HG03432 (cell line): ENCODE results near the gene RAB26.
A peak's percentile ranks its signal among the peaks of the same experiment; 100 is the strongest.

Source experiments
- ATAC-seq: cut with Tn5 transposase; IDR thresholded peaks from one replicate; pipeline ENCODE4 v1.9.1; 2021; ENCODE audit warnings: mild to moderate bottlenecking, moderate library complexity; ENCODE audit not compliant: unreplicated experiment

Gene RAB26

GRCh38 chr16:2142942-2143877 is 5.2 kb upstream of the RAB26 start:
- no peak for ATAC-seq

GRCh38 chr16:2143878-2144485 is 4.4 kb upstream of the RAB26 start:
- no peak for ATAC-seq

GRCh38 chr16:2145843-2146242 is 2.6 kb upstream of the RAB26 start:
- no peak for ATAC-seq

GRCh38 chr16:2147378-2147777 is 1.0 kb upstream of the RAB26 start:
- ATAC-seq: no peak

GRCh38 chr16:2148714-2149629 is 547 bp downstream of the RAB26 start:
- ATAC-seq: peak; percentile 13

- ATAC-seq: no peak
Observed at GRCh38 chr16:2149630-2150417, 1.4 kb downstream of the RAB26 start.

DNA sequence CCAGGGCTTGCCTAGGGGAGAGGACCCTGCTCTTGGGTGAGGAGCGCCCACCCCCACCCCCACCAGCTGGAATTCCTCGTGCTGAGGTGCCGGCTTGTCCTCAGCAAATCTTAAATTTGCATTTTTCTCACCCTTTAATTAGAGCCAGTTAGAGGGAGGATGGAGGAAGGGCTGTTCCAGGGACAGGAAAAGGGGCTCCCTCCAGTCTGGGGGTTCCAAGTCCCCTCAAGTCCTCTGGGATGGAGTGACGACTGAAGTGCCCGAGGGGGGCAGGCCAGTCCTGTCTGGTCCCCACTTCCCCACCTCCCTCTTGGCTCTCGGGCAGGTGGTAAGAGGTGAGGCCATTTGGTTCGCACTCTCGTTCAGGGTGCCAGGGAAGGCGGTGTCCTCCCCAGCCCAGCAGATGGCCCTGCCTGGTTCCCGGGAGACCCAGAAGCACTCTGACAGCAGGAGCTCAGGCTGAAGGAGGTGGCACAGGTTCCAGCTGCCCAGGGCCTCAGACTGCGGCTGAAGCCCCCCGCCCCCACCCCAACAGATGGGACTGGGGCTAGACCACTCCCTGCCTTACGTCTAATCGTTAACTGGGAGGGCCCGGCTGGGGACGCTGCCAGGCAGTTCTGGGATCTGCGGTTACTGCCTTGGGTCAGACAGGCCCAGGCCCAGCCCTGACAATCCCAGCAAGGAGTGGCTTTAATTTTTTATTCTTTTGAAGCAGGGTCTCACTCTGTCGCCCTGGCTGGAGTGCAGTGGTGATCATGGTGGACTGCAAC is 2.2 kb downstream of the RAB26 start:
- no peak for ATAC-seq

DNA sequence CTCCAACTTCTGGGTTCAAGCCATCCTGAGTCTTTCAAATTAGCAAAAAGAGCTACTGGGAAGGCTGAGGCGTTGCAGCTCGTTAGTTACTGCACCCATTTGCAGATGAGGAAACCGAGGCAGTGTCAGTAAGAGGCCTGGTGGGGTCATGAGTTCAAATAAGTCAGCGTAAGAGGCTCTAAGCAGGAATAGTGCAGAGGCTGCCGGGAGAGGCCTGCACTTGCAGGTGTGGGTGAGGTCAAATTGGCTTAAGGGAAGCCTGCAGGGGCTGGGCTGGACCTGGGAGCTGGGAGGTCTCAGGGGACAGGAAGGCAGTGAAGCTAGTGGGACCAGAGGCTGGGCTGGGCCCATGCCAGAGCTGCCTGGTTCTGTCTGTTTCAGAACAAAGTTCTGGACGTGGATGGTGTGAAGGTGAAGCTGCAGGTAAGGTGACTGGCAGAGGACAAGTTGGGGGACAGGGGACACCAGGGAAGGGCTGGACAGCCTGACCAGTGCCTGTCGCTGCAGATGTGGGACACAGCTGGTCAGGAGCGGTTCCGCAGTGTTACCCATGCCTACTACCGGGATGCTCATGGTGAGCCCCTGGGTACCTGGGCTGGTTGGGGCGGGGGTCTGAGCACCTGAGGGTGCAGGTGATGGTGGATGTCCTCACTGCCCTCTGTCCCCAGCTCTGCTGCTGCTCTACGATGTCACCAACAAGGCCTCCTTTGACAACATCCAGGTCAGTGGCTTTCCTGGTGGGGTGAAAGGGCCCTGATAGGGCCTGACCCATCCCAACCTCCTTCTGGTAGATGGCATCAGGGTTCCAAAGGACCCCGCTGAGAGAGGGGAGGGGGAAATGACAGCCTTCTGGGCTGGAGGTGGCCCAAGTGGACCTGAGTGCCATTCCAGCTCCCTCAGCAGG is 3.0 kb downstream of the RAB26 start:
- no peak for ATAC-seq

GRCh38 chr16:2152695-2153506 is 4.5 kb downstream of the RAB26 start:
- ATAC-seq: no peak

DNA sequence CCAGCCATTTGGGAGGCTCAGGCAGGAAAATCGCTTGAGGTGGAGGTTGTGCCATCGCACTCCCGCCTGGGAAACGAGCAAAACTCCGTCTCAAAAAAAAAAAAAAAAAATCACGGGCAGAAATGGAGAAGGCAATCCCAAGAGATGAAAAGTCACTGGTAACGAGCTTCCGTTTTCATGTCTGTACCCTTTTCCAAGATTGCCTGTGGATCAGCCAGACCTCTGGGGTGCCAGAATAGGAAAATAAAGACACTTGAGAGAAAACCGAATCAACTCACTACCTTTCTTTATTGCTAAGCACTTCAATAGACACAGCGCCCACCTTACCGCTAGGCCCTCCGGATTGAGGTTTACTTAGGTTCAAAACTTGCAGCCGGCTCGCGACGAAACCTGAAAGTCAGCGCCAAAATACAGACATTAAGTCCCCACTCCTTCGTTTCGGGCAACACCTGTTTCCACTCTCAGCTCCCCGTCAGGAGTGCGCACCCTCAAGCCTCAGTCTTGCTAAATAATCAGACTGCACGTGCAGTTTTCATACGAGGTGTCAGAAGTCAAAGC is 6.2 kb downstream of the RAB26 start:
- ATAC-seq: no peak

GRCh38 chr16:2155091-2155950 is 6.9 kb downstream of the RAB26 start, which contains the start of gene TRAF7:
Gene TRAF7 (plus strand): TSS chr16:2155782. CDS start chr16:2163921, 8,139 bp downstream.
- ATAC-seq: peak; percentile 77

DNA sequence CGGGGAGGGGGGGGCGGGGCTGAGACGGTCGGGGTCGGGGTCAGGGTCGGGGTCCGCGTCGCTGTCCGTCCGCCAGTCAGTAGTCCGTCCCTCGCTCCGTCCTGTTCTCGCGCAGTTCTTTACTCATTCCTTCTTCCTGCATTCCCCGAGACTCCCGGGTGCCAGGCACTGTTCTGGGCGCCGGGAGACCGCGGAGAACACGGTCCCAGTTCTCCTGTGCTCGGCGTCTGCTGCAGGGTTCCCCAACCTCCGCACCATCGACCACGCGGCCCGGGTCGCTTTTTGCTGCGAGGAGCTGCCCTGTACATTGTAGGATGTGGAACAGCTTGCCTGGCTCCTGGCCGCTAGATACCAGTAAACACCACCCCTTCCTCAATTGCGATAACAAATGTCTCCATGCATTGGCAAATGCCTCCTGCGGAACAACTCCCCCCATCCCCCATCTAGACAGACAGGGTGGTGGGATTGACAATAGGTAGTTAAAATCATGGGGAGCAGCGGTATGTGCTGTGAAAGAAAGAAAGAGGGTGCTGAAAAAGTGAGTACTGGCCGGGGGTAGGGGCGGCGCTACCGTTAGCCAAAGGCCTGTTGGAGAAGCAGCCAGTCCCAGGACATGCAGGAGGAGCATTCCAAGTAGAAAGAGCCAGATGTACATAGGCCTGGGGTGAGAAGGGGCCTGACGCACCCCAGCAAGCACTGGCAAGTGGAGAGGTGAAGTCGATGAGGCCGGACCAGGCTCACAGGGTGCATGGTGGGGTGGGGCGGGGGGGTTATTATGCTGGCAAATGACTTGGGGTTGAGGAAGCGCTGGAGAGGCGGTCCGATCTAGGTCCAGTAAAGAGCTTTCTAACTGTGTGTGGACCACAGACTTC is 7.8 kb downstream of the RAB26 start:
- ATAC-seq: no peak

- no peak for ATAC-seq
Observed at GRCh38 chr16:2156849-2157224, 8.4 kb downstream of the RAB26 start.

GRCh38 chr16:2157480-2158261 is 9.2 kb downstream of the RAB26 start:
- no peak for ATAC-seq

- ATAC-seq: no peak
Observed at GRCh38 chr16:2158262-2158638, 9.8 kb downstream of the RAB26 start.
